ENCODE measurements around the gene PPWD1.

GRCh38 chr5:65577141-65577540, 14.0 kb downstream of the PPWD1 start:
- TF ChIP-seq CTCF (IDR thresholded peaks at IDR 0.05) (no peak), EZH2 (IDR thresholded peaks at IDR 0.05) (no peak), EZH2phosphoT487 (IDR thresholded peaks at IDR 0.05) (no peak)

All from neural progenitor cell (in vitro differentiated cells).